Muscle of back (tissue), 13 donors: ENCODE data around the gene GTSF1L. TPM values are rescaled to one million over a fixed set of nuclear protein-coding genes. Genes with fewer than 3 reads are reported as not detected.
"Not testable (repeated sequence)": the region's sequence is repeated elsewhere in the genome, so short reads cannot be mapped to it uniquely, and the experiment has no call there.

ENCODE experiments used
- DNase-seq, 3 donors: peaks; one replicate each; pipeline versions ENCODE4 v3.0.0 to v3.0.0-alpha.2; 2013
- long read RNA-seq, 9 donors: transcript quantifications; one replicate each; lab custom pipeline, GENCODE V29; 2026
- polyA plus RNA-seq, 10 donors: library from polyadenylated mRNA; unstranded; fragments of 120-200 nt; gene quantifications; one replicate each; pipeline ENCODE4 v1.2.1, GENCODE V29; 2013; ENCODE audit not compliant: insufficient read length in 10 of 10

The GTSF1L gene
- not detected for polyA plus RNA-seq
- long read RNA-seq, donor 1, result 0 reads
- long read RNA-seq, donor 2, partial matches to known transcripts, result 0 of 1 reads
- long read RNA-seq, donor 2, other reads (novel, unspliced or antisense), result 0 of 1 reads
- long read RNA-seq, donor 3, result 0 reads
- long read RNA-seq, donor 4, result 0 reads
- long read RNA-seq, donor 5, partial matches to known transcripts, result 0 of 1 reads
- long read RNA-seq, donor 5, other reads (novel, unspliced or antisense), result 0 of 1 reads
- long read RNA-seq, donor 6, partial matches to known transcripts, result 0 of 5 reads
- long read RNA-seq, donor 6, other reads (novel, unspliced or antisense), result 5 of 5 reads
- long read RNA-seq, donor 7, result 0 reads
- long read RNA-seq, donor 8, result 0 reads
- long read RNA-seq, donor 9, result 0 reads

GRCh38 chr20:43726811-43727338 is at the start of gene GTSF1L:
Gene GTSF1L, minus strand, starts transcription at chr20:43727002. Its CDS starts 308 bp downstream, at chr20:43726694.
- peak in 1 of 3 donors; percentile 17 for DNase-seq

- no peak for DNase-seq
These were observed 48.0 kb upstream of the GTSF1L start for GRCh38 chr20:43774754-43775153.

GRCh38 chr20:43771503-43772190 is 44.8 kb upstream of the GTSF1L start:
- DNase-seq, result no peak

- no peak for DNase-seq
These were observed 43.5 kb upstream of the GTSF1L start for GRCh38 chr20:43770342-43770741.

- DNase-seq, result no peak
These were observed 41.1 kb upstream of the GTSF1L start for GRCh38 chr20:43767686-43768474.

GRCh38 chr20:43766917-43767316 is 40.1 kb upstream of the GTSF1L start:
- DNase-seq, result no peak

GRCh38 chr20:43766385-43766784 is 39.6 kb upstream of the GTSF1L start:
- no peak for DNase-seq

- peak in 1 of 3 donors; percentile 37 for DNase-seq
These were observed 39.1 kb upstream of the GTSF1L start for GRCh38 chr20:43765916-43766315.

- DNase-seq, result no peak
These were observed 36.1 kb upstream of the GTSF1L start for GRCh38 chr20:43762911-43763310.

- DNase-seq, result no peak
These were observed 34.9 kb upstream of the GTSF1L start for GRCh38 chr20:43761386-43762340.

- not testable (repeated sequence) for DNase-seq
These were observed 31.1 kb upstream of the GTSF1L start for GRCh38 chr20:43757888-43758287.

- DNase-seq, result peak in 1 of 3 donors; percentile 61
These were observed 29.0 kb upstream of the GTSF1L start for GRCh38 chr20:43755851-43756250.

- peak in 1 of 3 donors; percentile 55 for DNase-seq
These were observed 28.6 kb upstream of the GTSF1L start for GRCh38 chr20:43755390-43755789.

GRCh38 chr20:43752561-43753301 is 25.9 kb upstream of the GTSF1L start:
- peak in 1 of 3 donors; percentile 62 for DNase-seq

- no peak for DNase-seq
These were observed 25.2 kb upstream of the GTSF1L start for GRCh38 chr20:43752051-43752360.

- peak in 1 of 3 donors; percentile 33 for DNase-seq
These were observed 24.6 kb upstream of the GTSF1L start for GRCh38 chr20:43751167-43752050.

GRCh38 chr20:43750774-43751166 is 24.0 kb upstream of the GTSF1L start:
- DNase-seq, result no peak

- DNase-seq, result peak; percentile 33 to 61 (median 42)
These were observed 23.0 kb upstream of the GTSF1L start for GRCh38 chr20:43749734-43750294.

GRCh38 chr20:43748274-43748673 is 21.5 kb upstream of the GTSF1L start:
- no peak for DNase-seq
